Cardiac muscle cell (in vitro differentiated cells and primary cell): ENCODE results near the gene FCRL2. TPM values are rescaled to one million over a fixed set of nuclear protein-coding genes. Genes with fewer than 3 reads are reported as not detected.

Experiments used
- DNase-seq, 2 donors: peaks; one replicate each; pipeline versions ENCODE4 v3.0.0 to v3.0.0-alpha.2; 2010 to 2017; ENCODE audit warnings: low read depth in 1 of 2, low spot score in 1 of 2
- H3K27ac ChIP-seq: fragments of 200-600 bp; sonication (generic); 2 replicates; pipeline ENCODE4 v1.5.1; 2016
- H3K27me3 ChIP-seq: fragments of 200-600 bp; sonication (generic); 2 replicates; pipeline ENCODE4 v1.6.0; 2016; ENCODE audit warnings: control low read depth
- H3K36me3 ChIP-seq: fragments of 200-600 bp; sonication (generic); 2 replicates; pipeline ENCODE4 v1.5.1; 2016; ENCODE audit warnings: control low read depth
- H3K4me1 ChIP-seq: fragments of 200-600 bp; sonication (generic); 2 replicates; pipeline ENCODE4 v1.8.1; 2017; ENCODE audit warnings: low read depth, mild to moderate bottlenecking, mixed run types
- H3K4me3 ChIP-seq: fragments of 200-600 bp; sonication (generic); 2 replicates; pipeline ENCODE4 v1.5.1; 2016; ENCODE audit warnings: mild to moderate bottlenecking
- H3K9me3 ChIP-seq: fragments of 200-600 bp; sonication (generic); 2 replicates; pipeline ENCODE4 v1.5.1; 2017; ENCODE audit warnings: low read depth, mild to moderate bottlenecking, control low read depth
- CTCF ChIP-seq: IDR thresholded peaks from 2 replicates; pipeline ENCODE4 v1.5.1; 2012; ENCODE audit warnings: low read depth, mild to moderate bottlenecking, low read length
- polyA plus RNA-seq: library from polyadenylated mRNA; unstranded; fragments of >200 nt; fragmentation: Nextera tagmentation; extraction: Ambion mirVana; gene quantifications from 2 replicates; pipeline ENCODE4 v1.2.1, GENCODE V29; 2016
- total RNA-seq: library from RNA; depleted of rRNA; stranded (reverse); fragments of >200 nt; gene quantifications from 2 replicates; pipeline ENCODE4 v1.2.3, GENCODE V29; 2016

FCRL2 gene
- total and polyA plus RNA-seq, 2 experiments from 2014 or later, result not detected

GRCh38 chr1:157784801-157785200 lies 7.9 kb upstream of the FCRL2 start:
- Histone ChIP-seq H3K9me3 (no peaks in the 10 kb centered on the region), H3K36me3 (no peaks in the 10 kb centered on the region), H3K27ac (no peak overlapping the region), H3K4me3 (no peak overlapping the region), H3K4me1 (no peaks in the 10 kb centered on the region), H3K27me3 (no peaks in the 10 kb centered on the region)
- no peak for DNase-seq
- TF ChIP-seq CTCF, result no peak

DNA sequence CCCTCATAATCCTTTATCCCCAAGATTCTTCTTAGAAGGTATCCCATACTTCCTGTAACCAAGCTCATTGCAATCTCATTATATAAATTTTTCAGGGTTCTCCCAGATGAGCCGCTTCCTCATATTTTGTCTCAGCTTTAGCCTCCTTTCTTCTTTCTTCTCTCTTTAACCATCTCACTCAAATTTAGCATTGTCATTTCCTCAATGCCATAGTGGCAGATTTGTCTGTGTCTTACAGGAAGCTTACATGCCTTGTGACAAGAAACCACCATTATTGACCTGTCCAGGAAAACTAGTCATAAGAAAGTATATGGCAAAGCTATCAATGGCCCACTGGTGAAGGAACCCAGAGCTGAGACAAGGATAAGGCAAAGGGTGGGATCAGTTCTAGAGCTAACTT lies 6.0 kb upstream of the FCRL2 start:
- H3K27me3 ChIP-seq, result no peaks in the 10 kb centered on the region
- no peaks in the 10 kb centered on the region for H3K4me1 ChIP-seq
- H3K36me3 ChIP-seq, result no peaks in the 10 kb centered on the region
- no peaks in the 10 kb centered on the region for H3K9me3 ChIP-seq
- no peak for TF ChIP-seq CTCF
- no peak overlapping the region for H3K4me3 ChIP-seq
- DNase-seq, result no peak
- H3K27ac ChIP-seq, result no peak overlapping the region

- H3K27ac ChIP-seq, result no peak overlapping the region
- H3K4me1 ChIP-seq, result no peaks in the 10 kb centered on the region
- no peak for DNase-seq
- no peak for TF ChIP-seq CTCF
- H3K36me3 ChIP-seq, result no peaks in the 10 kb centered on the region
- no peak overlapping the region for H3K4me3 ChIP-seq
- no peaks in the 10 kb centered on the region for H3K9me3 ChIP-seq
- H3K27me3 ChIP-seq, result no peaks in the 10 kb centered on the region
These were observed 4.1 kb upstream of the FCRL2 start for GRCh38 chr1:157781048-157781447.

- Histone ChIP-seq H3K4me1 (no peaks in the 10 kb centered on the region), H3K27me3 (no peaks in the 10 kb centered on the region)
- no peak for DNase-seq
These were observed 1.6 kb downstream of the FCRL2 start for GRCh38 chr1:157775101-157775870.

GRCh38 chr1:157774412-157774811 lies 2.5 kb downstream of the FCRL2 start:
- H3K4me1 ChIP-seq, result no peaks in the 10 kb centered on the region
- H3K9me3 ChIP-seq, result no peaks in the 10 kb centered on the region
- no peak for TF ChIP-seq CTCF
- H3K27me3 ChIP-seq, result no peaks in the 10 kb centered on the region
- no peak for DNase-seq
- H3K27ac ChIP-seq, result no peak overlapping the region
- no peaks in the 10 kb centered on the region for H3K36me3 ChIP-seq
- H3K4me3 ChIP-seq, result no peak overlapping the region

More at GRCh38 chr1:157775101-157775870, 1.6 kb downstream of the FCRL2 start:
- TF ChIP-seq CTCF, result no peak
- H3K9me3 ChIP-seq, result no peaks in the 10 kb centered on the region
- H3K36me3 ChIP-seq, result no peaks in the 10 kb centered on the region
- H3K4me3 ChIP-seq, result no peak overlapping the region
- H3K27ac ChIP-seq, result no peak overlapping the region
